SK-N-SH (cell line): ENCODE measurements around the gene CASP4.

Source experiments
- CHD2 ChIP-seq: fragments of 150-350 bp; IDR thresholded peaks from 2 replicates; pipeline ENCODE4 v1.6.1; 2018; ENCODE audit warnings: low read length; ENCODE audit not compliant: partially characterized antibody
- CTCF ChIP-seq: fragments of 200-600 bp; sonication (generic); IDR thresholded peaks from 2 replicates; pipeline ENCODE4 v1.6.1; 2017; ENCODE audit warnings: antibody characterized with exemption, mild to moderate bottlenecking, moderate library complexity
- REST ChIP-seq: IDR thresholded peaks from 2 replicates; pipeline ENCODE4 v1.6.1; 2012; ENCODE audit warnings: mild to moderate bottlenecking, low read depth, low read length, moderate library complexity

GRCh38 chr11:104970756-104971155 is 2.4 kb upstream of the CASP4 start:
- no peak for TF ChIP-seq CTCF
- no peak for TF ChIP-seq REST
- TF ChIP-seq CHD2: no peak
